ES-I3 (cell line): ENCODE results near the gene KNOP1.

Experiments used
- H3K36me3 ChIP-seq: 2 replicates; pipeline ENCODE4 v1.6.1; 2013; ENCODE audit warnings: mild to moderate bottlenecking, low read length, control low read depth, moderate library complexity; ENCODE audit not compliant: insufficient read depth
- H3K4me1 ChIP-seq: 2 replicates; pipeline ENCODE4 v1.6.1; 2013; ENCODE audit warnings: mild to moderate bottlenecking, control low read depth, low read length; ENCODE audit not compliant: insufficient read depth
- H3K9ac ChIP-seq: 2 replicates; pipeline ENCODE4 v1.6.1; 2013; ENCODE audit warnings: low read depth, mild to moderate bottlenecking, low read length, moderate library complexity
- H3K9me3 ChIP-seq: 2 replicates; pipeline ENCODE4 v1.6.1; 2013; ENCODE audit warnings: mild to moderate bottlenecking, low read length, moderate library complexity; ENCODE audit not compliant: control insufficient read depth, insufficient read depth

Gene KNOP1

DNA sequence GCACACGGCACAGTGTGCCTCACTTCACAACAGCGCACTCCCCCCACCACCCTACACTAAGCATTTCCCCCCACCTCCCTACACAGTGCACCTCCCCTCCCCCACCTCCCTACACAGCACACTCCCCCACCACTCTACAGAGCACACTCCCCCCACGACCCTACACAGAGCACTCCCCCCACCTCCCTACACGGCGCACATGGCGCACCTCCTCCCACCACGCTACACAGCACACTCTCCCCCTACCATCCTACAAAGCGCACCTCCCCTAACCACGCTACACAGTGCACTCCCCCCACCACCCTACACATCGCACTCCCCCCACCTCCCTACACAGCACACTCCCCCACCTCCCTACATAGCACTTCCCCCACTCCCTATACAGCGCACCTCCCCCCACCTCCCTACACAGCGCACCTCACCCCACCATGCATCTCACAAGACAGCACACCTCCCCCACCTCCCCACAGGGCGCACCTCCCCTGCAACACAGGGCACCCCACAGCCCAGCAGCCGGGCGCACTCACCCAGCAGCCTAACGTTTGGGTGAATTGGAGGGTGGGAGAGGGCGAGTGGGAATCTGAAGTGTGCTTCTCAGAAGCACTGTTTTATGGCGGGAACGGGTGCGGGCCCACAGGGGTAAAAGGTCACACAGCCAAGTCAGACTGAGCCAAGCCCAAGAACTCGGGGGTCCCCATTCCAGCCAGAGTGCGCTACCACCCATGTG is 10.3 kb downstream of the KNOP1 start:
- Histone ChIP-seq H3K9ac (no peak overlapping the region), H3K36me3 (peaks cover 37% of the 10 kb centered on the region), H3K9me3 (no peaks in the 10 kb centered on the region), H3K4me1 (peaks cover 44% of the 10 kb centered on the region)

DNA sequence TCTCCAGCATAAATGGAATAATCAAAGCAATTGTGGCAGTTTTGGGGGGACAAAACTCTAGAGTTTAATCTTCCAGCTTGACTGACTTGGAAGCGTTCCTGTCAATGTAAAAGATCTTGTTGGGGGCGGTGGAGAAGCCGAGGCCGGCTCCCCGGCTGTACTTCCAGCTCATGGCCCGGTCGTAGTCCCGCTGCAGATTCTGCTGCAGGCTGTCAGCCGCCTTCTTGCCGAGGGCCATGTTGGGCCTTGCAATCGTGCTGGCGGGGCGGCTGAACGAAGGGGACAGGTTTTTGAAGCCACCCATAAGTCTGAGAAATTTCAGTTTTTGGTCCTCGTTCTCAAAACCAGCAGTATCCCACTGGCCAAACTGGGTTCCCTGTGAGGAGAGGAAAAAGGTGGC is 11.2 kb downstream of the KNOP1 start:
- Histone ChIP-seq H3K4me1 (peaks cover 40% of the 10 kb centered on the region), H3K9me3 (no peaks in the 10 kb centered on the region), H3K9ac (no peak overlapping the region), H3K36me3 (peaks cover 36% of the 10 kb centered on the region)

DNA sequence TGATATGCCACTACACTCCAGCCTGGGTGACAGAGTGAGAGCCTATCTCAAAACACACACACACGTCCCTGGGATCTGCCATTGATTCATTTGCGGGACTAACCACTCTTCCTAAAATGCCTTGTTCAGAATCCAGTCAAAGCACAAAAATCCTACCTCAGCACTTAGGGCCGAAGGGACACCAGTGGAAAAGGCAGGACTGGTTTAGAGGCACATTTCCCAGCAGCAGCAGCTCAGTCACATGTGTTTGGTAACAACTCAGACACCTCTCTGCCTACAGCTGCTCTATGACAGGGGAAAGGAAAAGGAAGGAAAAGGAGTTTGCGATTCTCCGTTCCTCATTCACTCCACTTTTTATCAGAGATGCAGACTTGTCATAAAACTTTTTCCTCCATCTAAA is 12.2 kb downstream of the KNOP1 start:
- Histone ChIP-seq H3K4me1 (peaks cover 30% of the 10 kb centered on the region), H3K9ac (no peak overlapping the region), H3K9me3 (no peaks in the 10 kb centered on the region), H3K36me3 (peaks cover 34% of the 10 kb centered on the region)

- H3K9ac ChIP-seq, result no peak overlapping the region
- H3K36me3 ChIP-seq, result peaks cover 35% of the 10 kb centered on the region
- H3K4me1 ChIP-seq, result peaks cover 24% of the 10 kb centered on the region
- no peaks in the 10 kb centered on the region for H3K9me3 ChIP-seq
These were observed 12.9 kb downstream of the KNOP1 start for GRCh38 chr16:19705146-19705501.

DNA sequence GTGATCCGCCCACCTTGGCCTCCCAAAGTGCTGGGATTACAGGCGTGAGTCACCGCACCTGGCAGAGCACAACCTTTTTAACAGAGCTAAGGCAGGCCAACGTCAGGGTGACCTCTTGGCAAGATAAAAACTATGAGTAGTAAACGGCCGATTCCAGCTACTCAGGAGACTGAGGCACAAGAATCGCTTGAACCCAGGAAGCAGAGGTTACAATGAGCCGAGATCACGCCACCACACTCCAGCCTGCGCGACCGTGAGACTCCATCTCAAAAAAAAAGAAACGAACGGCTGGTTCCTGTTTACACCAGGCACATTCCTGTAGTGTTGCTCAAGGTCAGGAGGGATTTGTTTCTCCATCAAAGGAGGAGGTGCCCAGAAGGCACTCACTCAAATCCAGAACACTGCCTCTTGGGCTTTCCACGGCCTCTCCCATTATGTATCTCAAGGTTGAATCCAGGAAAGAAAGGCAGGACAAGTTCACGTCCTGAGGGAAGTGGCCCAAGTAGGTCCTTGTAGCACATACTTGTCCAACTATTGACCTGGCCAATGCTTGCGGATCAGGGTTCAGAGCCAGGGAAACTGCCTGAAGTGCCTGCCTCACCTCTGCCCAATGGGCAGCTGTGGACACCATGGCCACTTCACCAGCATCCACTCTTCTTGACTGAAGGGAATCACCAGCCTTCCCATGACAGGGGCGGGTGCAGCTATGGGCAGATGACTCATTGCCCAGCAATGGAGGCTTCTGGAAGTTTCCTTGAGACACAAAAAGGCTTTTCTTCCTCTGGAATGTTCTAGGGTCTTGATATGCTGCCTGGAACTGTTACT is 13.5 kb downstream of the KNOP1 start:
- Histone ChIP-seq H3K9me3 (no peaks in the 10 kb centered on the region), H3K36me3 (peaks cover 38% of the 10 kb centered on the region), H3K4me1 (peaks cover 18% of the 10 kb centered on the region; the same call in 1 of the 2 replicates), H3K9ac (no peak overlapping the region)

DNA sequence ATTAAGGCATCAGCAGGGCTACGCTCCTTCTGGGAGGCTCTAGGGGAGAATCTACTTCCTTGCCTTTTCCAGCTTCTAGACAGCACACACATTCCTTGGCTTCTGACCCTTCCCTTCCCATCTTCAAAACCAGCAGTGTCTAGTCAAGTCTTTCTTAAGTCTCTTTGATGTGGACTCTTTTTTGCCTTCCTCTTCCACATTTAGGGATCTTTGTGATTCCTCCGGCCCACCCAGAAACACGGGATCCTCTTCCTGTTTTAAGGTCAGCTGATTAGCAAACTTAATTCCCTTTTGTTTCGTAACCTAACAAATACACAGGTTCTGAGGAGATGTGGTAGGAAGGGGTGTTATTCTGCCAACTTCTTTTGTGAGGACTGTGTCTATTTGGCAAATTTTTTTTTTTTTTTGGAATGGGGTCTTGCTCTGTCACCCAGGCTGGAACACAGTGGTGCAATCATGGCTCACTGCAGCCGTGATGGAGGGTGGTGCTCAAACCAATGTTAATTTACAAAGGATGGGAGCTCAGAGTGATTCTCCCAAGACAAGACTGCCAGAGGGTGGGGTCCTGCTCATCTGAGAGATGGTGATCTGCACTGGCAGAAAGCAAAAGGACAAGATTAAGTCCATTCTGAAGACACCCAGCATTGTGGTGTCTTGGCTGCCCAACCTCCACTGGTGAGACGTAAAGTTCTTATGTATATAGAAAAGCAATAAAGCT is 14.7 kb downstream of the KNOP1 start:
- Histone ChIP-seq H3K4me1 (peaks cover 6% of the 10 kb centered on the region; the same call in 1 of the 2 replicates), H3K36me3 (peaks cover 38% of the 10 kb centered on the region), H3K9me3 (no peaks in the 10 kb centered on the region), H3K9ac (no peak overlapping the region)

DNA sequence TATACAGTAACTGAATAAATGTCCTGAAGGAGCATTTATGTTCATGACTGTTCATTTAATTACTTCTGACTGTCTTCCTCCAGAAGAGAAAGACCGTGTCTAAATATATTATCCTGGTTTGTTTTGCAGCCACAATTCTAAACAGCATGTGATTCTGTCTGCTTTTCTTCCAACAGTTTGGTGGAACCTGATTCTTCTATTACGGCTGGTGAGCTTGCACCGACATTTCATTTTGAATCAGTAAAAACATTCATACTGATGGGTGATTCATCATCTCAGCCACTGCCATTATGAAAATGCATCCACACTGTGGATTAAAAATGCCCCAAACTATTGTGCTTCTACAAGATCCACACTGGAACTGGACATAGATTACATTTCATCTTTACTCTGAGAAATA is 16.9 kb downstream of the KNOP1 start:
- H3K36me3 ChIP-seq, result peaks cover 37% of the 10 kb centered on the region
- no peaks in the 10 kb centered on the region for H3K9me3 ChIP-seq
- H3K9ac ChIP-seq, result no peak overlapping the region
- no peaks in the 10 kb centered on the region; the same call in 1 of the 2 replicates for H3K4me1 ChIP-seq

DNA sequence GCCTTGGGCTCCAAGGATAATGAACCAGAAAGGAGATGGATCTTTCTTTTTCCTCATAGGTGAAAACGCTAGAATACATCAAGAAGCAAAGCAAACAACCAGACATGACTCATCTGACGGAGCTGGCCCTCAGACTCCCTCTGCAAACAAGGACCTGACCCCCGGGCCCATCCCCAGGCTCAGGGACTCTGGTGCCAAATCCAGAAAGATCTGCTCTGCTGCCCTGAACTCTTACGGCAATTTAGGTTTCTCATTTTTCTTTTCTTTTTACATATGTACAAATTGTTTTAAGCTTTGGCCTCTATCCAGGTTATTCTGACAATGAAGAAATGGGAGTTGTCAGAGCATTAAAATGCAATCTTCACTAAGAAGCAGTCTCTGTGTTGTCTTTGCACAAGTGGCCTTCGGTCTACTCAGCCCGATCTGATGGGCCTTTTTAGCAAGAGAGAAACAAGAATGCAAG is 17.7 kb downstream of the KNOP1 start:
- H3K9me3 ChIP-seq, result no peaks in the 10 kb centered on the region
- H3K36me3 ChIP-seq, result peaks cover 30% of the 10 kb centered on the region
- no peak overlapping the region for H3K9ac ChIP-seq
- H3K4me1 ChIP-seq, result no peaks in the 10 kb centered on the region; the same call in 1 of the 2 replicates

DNA sequence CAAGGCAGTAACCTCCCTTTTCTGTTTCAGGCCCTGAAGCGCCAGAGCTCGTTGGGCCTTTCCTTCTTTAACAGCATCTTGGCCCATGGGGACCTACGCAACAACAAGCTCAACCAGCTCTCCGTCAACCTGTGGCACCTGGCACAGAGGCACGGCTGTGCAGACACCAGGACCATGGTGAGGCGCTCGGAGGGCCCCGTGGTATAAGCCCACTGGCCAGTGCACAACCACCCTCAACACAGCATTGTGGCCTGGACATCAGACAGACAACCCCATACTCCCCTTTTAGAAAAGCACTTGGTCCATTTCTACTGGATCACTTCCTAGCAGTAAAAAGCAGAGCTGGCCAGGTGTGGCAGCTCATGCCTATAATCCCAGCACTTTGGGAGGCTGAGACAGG is 18.6 kb downstream of the KNOP1 start:
- Histone ChIP-seq H3K9ac (no peak overlapping the region), H3K4me1 (no peaks in the 10 kb centered on the region), H3K36me3 (peaks cover 25% of the 10 kb centered on the region), H3K9me3 (no peaks in the 10 kb centered on the region)

- Histone ChIP-seq H3K4me1 (no peaks in the 10 kb centered on the region), H3K36me3 (peaks cover 21% of the 10 kb centered on the region), H3K9ac (no peak overlapping the region), H3K9me3 (no peaks in the 10 kb centered on the region)
These were observed 19.3 kb downstream of the KNOP1 start for GRCh38 chr16:19698480-19699465.

GRCh38 chr16:19697756-19698318 is 20.2 kb downstream of the KNOP1 start:
- no peaks in the 10 kb centered on the region for H3K9me3 ChIP-seq
- no peak overlapping the region for H3K9ac ChIP-seq
- no peaks in the 10 kb centered on the region for H3K4me1 ChIP-seq
- peaks cover 18% of the 10 kb centered on the region for H3K36me3 ChIP-seq

DNA sequence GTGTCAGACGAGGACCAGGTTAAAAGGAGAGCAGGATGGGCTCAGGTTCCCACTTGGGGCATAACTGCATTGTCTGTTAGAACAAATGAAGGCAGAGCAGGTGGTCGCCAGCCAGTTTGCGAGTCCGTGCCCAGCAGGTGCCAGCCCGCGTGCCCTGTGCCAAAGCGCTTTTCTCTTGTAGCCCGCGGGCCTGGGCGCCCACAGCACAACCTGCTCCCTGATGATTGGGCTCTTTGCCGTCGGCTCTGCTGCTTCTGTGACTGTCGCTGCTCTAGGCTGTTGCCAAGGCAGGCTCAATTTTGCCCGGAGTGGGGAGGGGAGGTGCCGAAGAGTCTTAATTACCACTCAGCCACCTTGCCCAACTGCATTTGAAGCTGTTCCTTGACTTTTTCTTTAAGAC is 21.1 kb downstream of the KNOP1 start:
- peaks cover 17% of the 10 kb centered on the region for H3K36me3 ChIP-seq
- H3K4me1 ChIP-seq, result no peaks in the 10 kb centered on the region
- H3K9me3 ChIP-seq, result no peaks in the 10 kb centered on the region
- no peak overlapping the region for H3K9ac ChIP-seq

DNA sequence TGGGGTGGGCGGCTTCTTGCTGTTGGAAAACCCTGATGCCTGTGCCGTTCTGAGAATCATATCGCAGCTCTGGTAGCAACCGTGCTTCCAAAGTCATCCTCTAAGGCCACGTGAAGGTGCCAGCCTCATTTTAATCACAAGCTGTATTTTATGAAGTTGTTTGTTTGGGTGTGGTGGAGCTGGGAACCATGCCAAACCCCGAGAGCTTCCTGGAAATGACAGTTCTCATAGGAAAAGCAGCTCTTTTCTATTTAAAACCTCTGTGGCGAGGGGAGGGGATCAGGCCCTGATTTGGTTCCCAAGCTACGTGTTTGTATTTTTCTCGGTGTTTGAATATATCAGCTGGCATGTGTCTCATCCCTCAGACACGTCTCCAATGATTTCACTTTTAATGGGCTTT is 21.7 kb downstream of the KNOP1 start:
- Histone ChIP-seq H3K36me3 (peaks cover 17% of the 10 kb centered on the region), H3K9ac (no peak overlapping the region), H3K9me3 (no peaks in the 10 kb centered on the region), H3K4me1 (no peaks in the 10 kb centered on the region)
